ENCODE measurements around the gene RASAL1.
A peak's percentile ranks its signal among the peaks of the same experiment; 100 is the strongest.

Gene RASAL1

DNA sequence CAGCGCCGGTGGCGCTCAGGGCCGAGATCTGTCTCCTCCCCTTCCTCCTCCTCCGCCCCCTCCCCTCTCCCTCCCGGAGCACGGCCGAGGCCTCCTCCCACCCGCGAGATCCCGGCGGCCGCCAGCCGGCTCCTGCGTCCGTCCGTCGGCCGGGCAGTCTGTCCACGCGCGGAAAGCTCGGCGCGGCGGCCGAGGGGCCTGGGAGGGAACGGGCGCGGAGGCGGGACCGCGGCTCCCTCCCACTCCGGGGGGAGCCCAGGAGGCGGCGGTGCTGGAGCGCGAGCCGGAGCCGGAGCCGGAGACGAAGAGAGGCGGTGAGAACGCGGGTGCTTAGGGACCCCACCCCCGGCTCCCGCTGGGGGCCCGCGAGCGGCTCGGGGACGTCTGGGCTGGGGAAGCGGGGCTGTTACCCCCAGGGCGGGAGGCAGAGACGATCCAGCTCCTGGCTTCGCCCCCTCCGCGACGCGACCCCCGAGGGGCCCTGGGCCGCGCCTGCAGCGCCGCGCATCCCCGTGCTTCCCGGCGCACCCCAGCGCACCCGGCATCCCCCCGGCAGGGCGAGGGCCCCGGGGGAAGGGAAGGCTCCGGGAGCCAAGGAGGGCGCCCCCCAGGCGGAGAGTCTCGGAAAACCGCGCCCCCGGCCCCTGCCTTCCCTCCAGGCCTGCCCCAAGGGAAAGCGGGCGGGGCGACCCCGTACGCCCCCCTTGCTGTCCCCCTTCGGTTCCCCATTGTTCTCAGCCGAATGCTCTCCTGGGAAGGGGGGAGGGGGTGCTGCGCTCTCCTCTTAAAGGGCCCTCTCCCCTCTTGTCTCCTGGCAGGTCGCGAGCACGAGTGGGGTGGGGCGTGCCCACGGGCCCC is 78.7 kb downstream of the RASAL1 start, which contains the start of gene DTX1:
TSS of gene DTX1 (plus strand) at position 100 of the 858 bp plus-strand sequence. CDS start 1,463 bp downstream, outside the sequence.
- peak; percentile 27 for DNase-seq (ENCODE audit: low spot score)

GRCh38 chr12:113056381-113056630 is 79.3 kb downstream of the RASAL1 start:
- DNase-seq (ENCODE audit: low spot score), result peak; percentile 14

GRCh38 chr12:113055594-113056380 is 79.8 kb downstream of the RASAL1 start:
- DNase-seq (ENCODE audit: low spot score), result no peak

GRCh38 chr12:113054948-113055486 is 80.5 kb downstream of the RASAL1 start:
- DNase-seq (ENCODE audit: low spot score), result no peak

DNA sequence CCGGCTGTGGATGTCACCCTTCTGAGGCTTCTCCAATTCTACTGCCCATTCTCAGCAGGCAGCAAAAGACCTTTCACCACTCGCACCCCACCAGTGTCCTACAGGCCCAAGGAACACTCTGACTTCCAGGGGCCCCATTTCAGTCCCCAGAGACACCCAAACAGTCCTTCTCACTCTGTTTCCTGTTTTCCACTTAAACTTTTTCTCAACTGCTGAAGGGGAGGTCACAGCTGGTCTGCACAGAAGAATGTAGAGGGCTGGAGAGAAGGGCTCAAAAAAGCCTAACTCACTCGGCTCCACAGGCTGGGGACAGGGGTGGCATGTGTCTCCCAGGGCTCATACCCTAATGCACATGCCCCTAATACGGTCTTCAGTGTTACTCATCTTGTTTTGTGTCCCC is 83.2 kb downstream of the RASAL1 start:
- no peak for DNase-seq (ENCODE audit: low spot score)

GRCh38 chr12:113051759-113052158 is 83.8 kb downstream of the RASAL1 start:
- DNase-seq (ENCODE audit: low spot score), result no peak

GRCh38 chr12:113050795-113051194 is 84.8 kb downstream of the RASAL1 start:
- DNase-seq (ENCODE audit: low spot score), result no peak

DNA sequence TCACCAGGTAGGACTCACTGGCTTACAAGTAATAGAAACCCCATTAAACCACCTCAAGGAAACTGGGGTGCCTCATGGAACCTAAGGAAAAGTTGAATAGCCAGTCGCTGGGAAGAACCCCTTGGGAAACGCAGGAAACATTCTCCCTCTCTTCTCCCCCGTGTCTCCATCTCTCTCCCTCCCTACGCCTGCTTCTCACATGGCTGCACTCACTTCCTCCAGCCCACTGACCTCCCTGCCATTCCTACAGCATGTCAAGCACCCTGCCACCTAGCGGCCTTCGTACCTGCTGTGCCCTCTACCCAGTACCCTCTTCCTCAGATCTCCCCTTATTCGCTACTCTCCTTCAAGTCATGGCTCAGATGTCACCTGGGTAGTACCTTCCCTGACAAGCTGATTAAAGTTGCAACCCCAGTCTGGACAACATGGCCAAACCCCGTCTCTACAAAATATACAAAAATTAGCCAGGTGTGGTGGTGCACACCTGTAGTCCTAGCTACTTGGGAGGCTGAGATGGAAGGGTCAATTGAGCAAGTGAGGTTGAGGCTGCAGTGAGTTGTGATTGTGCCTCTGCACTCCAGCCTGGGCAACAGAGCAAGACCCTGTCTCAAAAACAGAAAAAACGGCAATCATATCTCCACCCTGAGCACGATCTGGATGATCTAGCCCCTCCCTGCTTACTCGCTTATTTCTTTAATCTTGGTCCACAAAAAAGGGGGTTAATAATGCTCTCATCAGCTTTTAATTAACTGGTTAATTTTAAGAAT is 85.4 kb downstream of the RASAL1 start:
- peak; percentile 18 for DNase-seq (ENCODE audit: low spot score)

All from AG08396 (cell line).